Thyroid gland (tissue), 4 donors: Measurements from ENCODE around the gene TUBB.

Source experiments
- POLR2A ChIP-seq, 2 donors: fragments of 450-650 bp; IDR thresholded peaks; one replicate each; pipeline ENCODE4 v1.6.1; 2017; ENCODE audit warnings: antibody characterized with exemption in 2 of 2, mild to moderate bottlenecking in 2 of 2, moderate library complexity in 1 of 2
- TF ChIP-seq, protein P1 (sequence below), 6 experiments: fragments of 200-600 bp in 3 of 6; fragments of 450-650 bp in 3 of 6; sonication (generic) in 3 of 6; IDR thresholded peaks; one replicate each; pipeline ENCODE4 v1.5.1; 2016 to 2019; ENCODE audit warnings: antibody characterized with exemption in 6 of 6, mild to moderate bottlenecking in 2 of 6, inconsistent platforms in 1 of 6, moderate library complexity in 1 of 6

- TF ChIP-seq, protein P1, sequence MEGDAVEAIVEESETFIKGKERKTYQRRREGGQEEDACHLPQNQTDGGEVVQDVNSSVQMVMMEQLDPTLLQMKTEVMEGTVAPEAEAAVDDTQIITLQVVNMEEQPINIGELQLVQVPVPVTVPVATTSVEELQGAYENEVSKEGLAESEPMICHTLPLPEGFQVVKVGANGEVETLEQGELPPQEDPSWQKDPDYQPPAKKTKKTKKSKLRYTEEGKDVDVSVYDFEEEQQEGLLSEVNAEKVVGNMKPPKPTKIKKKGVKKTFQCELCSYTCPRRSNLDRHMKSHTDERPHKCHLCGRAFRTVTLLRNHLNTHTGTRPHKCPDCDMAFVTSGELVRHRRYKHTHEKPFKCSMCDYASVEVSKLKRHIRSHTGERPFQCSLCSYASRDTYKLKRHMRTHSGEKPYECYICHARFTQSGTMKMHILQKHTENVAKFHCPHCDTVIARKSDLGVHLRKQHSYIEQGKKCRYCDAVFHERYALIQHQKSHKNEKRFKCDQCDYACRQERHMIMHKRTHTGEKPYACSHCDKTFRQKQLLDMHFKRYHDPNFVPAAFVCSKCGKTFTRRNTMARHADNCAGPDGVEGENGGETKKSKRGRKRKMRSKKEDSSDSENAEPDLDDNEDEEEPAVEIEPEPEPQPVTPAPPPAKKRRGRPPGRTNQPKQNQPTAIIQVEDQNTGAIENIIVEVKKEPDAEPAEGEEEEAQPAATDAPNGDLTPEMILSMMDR (IDR thresholded peaks at IDR 0.05): no peak
- no peak for TF ChIP-seq POLR2A (IDR thresholded peaks at IDR 0.05)
Measured at GRCh38 chr6:30691208-30691847, 28.8 kb upstream of the TUBB start.
